NCI-H2227 (cell line): ENCODE measurements around the gene CALML5.

Source experiments
- DNase-seq: peaks from one replicate; lab custom pipeline; 2025; ENCODE audit not compliant: unreplicated experiment; lab: John Stamatoyannopoulos, UW

Gene CALML5

GRCh38 chr10:5517546-5517945 is 18.2 kb upstream of the CALML5 start:
- DNase-seq, result no peak

- no peak for DNase-seq
Measured at GRCh38 chr10:5515948-5516761, 16.8 kb upstream of the CALML5 start.

- no peak for DNase-seq
Measured at GRCh38 chr10:5514226-5514850, 15.0 kb upstream of the CALML5 start.

GRCh38 chr10:5512881-5513612 is 13.7 kb upstream of the CALML5 start:
- DNase-seq, result no peak

- no peak for DNase-seq
Measured at GRCh38 chr10:5512331-5512730, 13.0 kb upstream of the CALML5 start.

- DNase-seq, result no peak
Measured at GRCh38 chr10:5511885-5512280, 12.5 kb upstream of the CALML5 start.

GRCh38 chr10:5511231-5511884 is 12.0 kb upstream of the CALML5 start:
- no peak for DNase-seq

GRCh38 chr10:5510281-5511072 is 11.1 kb upstream of the CALML5 start:
- no peak for DNase-seq

- no peak for DNase-seq
Measured at GRCh38 chr10:5509691-5510090, 10.3 kb upstream of the CALML5 start.

- DNase-seq, result no peak
Measured at GRCh38 chr10:5509236-5509635, 9.9 kb upstream of the CALML5 start.

- no peak for DNase-seq
Measured at GRCh38 chr10:5508786-5509185, 9.4 kb upstream of the CALML5 start.

GRCh38 chr10:5508161-5508604 is 8.8 kb upstream of the CALML5 start:
- no peak for DNase-seq

- DNase-seq, result no peak
Measured at GRCh38 chr10:5507649-5508131, 8.3 kb upstream of the CALML5 start.

GRCh38 chr10:5506751-5507648 is 7.6 kb upstream of the CALML5 start:
- no peak for DNase-seq

- no peak for DNase-seq
Measured at GRCh38 chr10:5506246-5506645, 6.9 kb upstream of the CALML5 start.

- no peak for DNase-seq
Measured at GRCh38 chr10:5504146-5505072, 5.0 kb upstream of the CALML5 start.

- no peak for DNase-seq
Measured at GRCh38 chr10:5503477-5503835, 4.1 kb upstream of the CALML5 start.
